Tibial artery (tissue), 4 donors: Measurements from ENCODE around the gene NQO1.
A peak's percentile ranks its signal among the peaks of the same experiment; 100 is the strongest.

ENCODE experiments used
- DNase-seq, 2 donors: peaks; one replicate each; pipeline ENCODE4 v3.0.0-alpha.2; 2019
- H3K27ac ChIP-seq, 2 donors: fragments of 200-600 bp; sonication (generic) in 1 of 2; 1 replicate in 1 of 2; 2 replicates in 1 of 2; pipeline ENCODE4 v1.5.1; 2018 to 2019; ENCODE audit warnings: mild to moderate bottlenecking in 1 of 2
- H3K27me3 ChIP-seq, 2 donors: fragments of 200-600 bp; sonication (generic) in 1 of 2; one replicate each; pipeline versions ENCODE4 v1.5.1 to v1.6.0; 2016 to 2019
- H3K36me3 ChIP-seq, 3 donors: fragments of 200-600 bp; sonication (generic) in 2 of 3; one replicate each; pipeline ENCODE4 v1.5.1; 2016 to 2019; ENCODE audit warnings: mild to moderate bottlenecking in 2 of 3
- H3K4me1 ChIP-seq, 4 donors: fragments of 200-600 bp; sonication (generic) in 2 of 4; 1 replicate in 3 of 4; 2 replicates in 1 of 4; pipeline ENCODE4 v1.5.1; 2016 to 2019
- H3K4me3 ChIP-seq, 2 donors: fragments of 200-600 bp; sonication (generic) in 1 of 2; 1 replicate in 1 of 2; 2 replicates in 1 of 2; pipeline ENCODE4 v1.5.1; 2018 to 2019; ENCODE audit warnings: mild to moderate bottlenecking in 2 of 2
- H3K9me3 ChIP-seq, 3 donors: fragments of 200-600 bp; sonication (generic) in 1 of 3; one replicate each; pipeline ENCODE4 v1.5.1; 2016 to 2019
- intact Hi-C: fragments of 100-400 bp; cut with DNase I; formaldehyde crosslinking; loops from one replicate; pipeline ENCODE4 v1.15.0; 2023; ENCODE audit warnings: low total_unique reads
- TF ChIP-seq, protein P1 (sequence below), 2 experiments: fragments of 200-600 bp in 1 of 2; fragments of 450-650 bp in 1 of 2; IDR thresholded peaks; one replicate each; pipeline ENCODE4 v1.5.1; 2017 to 2019; ENCODE audit warnings: antibody characterized with exemption in 2 of 2, mild to moderate bottlenecking in 1 of 2, moderate library complexity in 1 of 2

NQO1 gene

DNA sequence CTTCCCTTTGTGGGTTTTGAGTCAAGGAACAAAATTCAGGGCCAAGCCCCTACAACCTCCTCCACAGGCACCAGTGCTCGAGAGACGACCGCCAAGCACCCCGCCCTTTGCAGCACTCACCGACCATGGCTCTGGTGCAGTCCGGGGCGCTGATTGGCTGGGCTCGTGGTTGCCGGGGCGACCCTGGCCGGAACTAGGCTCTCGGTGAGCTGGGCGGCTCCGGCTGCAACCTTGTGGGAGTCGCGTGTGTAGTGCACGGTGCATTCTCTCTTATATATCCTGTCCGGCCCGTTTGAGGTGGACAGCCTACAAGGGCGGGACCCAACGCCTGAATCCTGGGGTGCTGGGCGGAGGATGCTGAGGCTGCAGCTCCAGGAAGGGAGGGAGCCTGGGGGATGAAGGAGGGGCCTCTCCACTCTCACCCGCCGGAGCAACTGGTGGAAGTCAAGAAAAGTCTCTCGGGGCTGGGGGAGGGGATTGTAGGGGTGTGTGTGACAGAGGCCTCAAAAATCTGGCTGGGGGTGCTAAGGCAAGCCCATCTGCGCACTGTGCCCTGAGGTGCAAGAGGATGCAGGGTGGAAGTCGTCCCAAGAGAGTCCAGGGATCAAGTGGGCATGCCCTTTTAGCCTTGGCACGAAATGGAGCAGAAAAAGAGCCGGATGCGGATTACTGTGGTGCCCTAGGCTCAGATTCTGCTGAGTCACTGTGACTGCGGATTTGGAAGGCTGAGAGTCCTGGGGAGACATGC lies at the start of gene NQO1:
NQO1 (minus strand) TSS at position 248 of the 748 bp plus-strand sequence; CDS start at position 127, 121 bp downstream.
- DNase-seq, result peak; percentile 91 to 96
- Histone ChIP-seq H3K9me3 (no peaks in the 10 kb centered on the region), H3K27me3 (no peaks in the 10 kb centered on the region), H3K27ac (peak within 1 kb of the TSS; percentile 83 to 84), H3K36me3 (no peaks in the 10 kb centered on the region), H3K4me1 (peaks cover 0 to 38% (median 14%) of the 10 kb centered on the region in 4 donors), H3K4me3 (peak within 1 kb of the TSS; percentile 59 to 64)
- TF ChIP-seq, protein P1, sequence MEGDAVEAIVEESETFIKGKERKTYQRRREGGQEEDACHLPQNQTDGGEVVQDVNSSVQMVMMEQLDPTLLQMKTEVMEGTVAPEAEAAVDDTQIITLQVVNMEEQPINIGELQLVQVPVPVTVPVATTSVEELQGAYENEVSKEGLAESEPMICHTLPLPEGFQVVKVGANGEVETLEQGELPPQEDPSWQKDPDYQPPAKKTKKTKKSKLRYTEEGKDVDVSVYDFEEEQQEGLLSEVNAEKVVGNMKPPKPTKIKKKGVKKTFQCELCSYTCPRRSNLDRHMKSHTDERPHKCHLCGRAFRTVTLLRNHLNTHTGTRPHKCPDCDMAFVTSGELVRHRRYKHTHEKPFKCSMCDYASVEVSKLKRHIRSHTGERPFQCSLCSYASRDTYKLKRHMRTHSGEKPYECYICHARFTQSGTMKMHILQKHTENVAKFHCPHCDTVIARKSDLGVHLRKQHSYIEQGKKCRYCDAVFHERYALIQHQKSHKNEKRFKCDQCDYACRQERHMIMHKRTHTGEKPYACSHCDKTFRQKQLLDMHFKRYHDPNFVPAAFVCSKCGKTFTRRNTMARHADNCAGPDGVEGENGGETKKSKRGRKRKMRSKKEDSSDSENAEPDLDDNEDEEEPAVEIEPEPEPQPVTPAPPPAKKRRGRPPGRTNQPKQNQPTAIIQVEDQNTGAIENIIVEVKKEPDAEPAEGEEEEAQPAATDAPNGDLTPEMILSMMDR (IDR thresholded peaks at IDR 0.05), result no peak
- intact Hi-C loops, result no loop called here

DNA sequence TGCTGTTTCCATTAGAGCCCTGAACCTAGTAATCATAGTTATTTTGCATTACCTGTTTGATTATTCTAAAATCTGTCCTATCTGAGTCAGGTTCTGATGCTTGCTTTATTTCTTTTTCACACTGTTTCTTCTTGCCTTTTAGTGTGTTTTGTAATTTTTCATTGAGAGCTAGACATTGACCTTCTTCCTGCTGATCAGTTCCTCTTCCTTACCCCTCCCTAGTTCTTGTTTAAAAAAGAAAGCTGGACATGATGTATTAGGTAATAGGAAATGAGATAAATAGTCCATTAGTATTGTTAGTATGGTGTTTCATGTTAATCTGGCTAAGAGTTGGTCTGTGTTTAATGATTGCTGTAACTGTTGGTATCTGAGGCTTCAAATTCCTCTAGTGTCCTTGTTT lies 49.2 kb upstream of the NQO1 start:
- Histone ChIP-seq H3K27ac (no peak overlapping the region), H3K4me1 (peaks cover 0 to 3% (median 0%) of the 10 kb centered on the region in 4 donors), H3K36me3 (no peaks in the 10 kb centered on the region), H3K4me3 (no peak overlapping the region), H3K27me3 (no peaks in the 10 kb centered on the region), H3K9me3 (peaks cover 0 to 11% (median 2%) of the 10 kb centered on the region in 3 donors)
- TF ChIP-seq, protein P1 (IDR thresholded peaks at IDR 0.05), result no peak
- DNase-seq, result no peak
- intact Hi-C loops, result no loop called here

DNA sequence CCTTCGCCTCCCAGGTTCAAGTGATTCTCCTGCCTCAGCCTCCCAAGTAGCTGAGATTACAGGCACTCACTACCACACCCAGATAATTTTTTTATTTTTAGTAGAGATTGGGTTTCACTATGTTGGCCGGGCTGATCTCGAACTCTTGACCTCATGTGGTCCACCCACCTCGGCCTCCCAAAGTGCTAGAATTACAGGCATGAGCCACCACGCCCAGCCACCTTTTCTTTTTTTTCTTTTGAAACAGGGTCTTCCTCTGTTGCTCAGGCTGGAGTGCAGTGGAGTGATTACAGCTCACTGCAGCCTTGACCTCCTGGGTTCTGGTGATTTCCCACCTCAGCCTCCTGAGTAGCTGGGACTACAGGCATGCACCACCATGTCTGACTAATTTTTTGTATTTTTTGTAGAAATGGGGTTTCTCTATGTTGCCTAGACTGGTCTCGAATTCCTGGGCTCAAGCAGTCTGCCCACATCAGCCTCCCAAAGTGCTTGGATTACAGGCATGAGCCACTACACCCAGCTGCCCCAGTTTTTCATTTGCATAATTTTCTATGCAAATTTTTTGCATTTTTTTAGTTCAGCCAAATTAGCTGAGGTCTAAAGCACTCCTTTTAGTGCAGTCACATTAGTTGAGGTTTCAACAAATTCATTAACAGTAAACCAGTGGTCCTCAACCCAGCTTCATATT lies 47.0 kb upstream of the NQO1 start:
- intact Hi-C loops, result no loop called here

DNA sequence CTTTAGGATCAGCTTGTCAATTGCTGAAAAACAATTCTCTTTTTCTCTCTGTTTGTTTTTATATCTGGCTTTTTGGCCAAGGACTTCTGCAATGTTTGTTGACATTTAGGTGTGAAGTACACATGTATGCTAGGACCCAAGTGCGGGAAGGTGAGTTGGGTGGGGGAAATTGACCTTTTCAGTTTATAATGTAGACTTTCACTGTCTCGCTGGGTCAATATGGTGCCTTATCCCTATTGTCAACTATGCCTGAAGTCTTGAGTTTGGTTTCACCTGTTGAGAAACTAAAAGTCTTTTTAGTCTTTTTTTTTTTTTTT lies 45.2 kb upstream of the NQO1 start:
- Histone ChIP-seq H3K36me3 (no peaks in the 10 kb centered on the region), H3K27ac (no peak overlapping the region), H3K27me3 (no peaks in the 10 kb centered on the region), H3K9me3 (peaks cover 0 to 11% (median 2%) of the 10 kb centered on the region in 3 donors), H3K4me3 (no peak overlapping the region), H3K4me1 (peaks cover 0 to 3% (median 0%) of the 10 kb centered on the region in 4 donors)
- TF ChIP-seq, protein P1 (IDR thresholded peaks at IDR 0.05), result no peak
- DNase-seq, result no peak
- intact Hi-C loops, result no loop called here

More for the DNA sequence above, 47.0 kb upstream of the NQO1 start:
- TF ChIP-seq, protein P1 (IDR thresholded peaks at IDR 0.05), result no peak
- no peak overlapping the region for H3K4me3 ChIP-seq
- no peaks in the 10 kb centered on the region for H3K27me3 ChIP-seq
- H3K4me1 ChIP-seq, result peaks cover 0 to 3% (median 0%) of the 10 kb centered on the region in 4 donors
- no peaks in the 10 kb centered on the region for H3K36me3 ChIP-seq
- peaks cover 0 to 11% (median 2%) of the 10 kb centered on the region in 3 donors for H3K9me3 ChIP-seq
- no peak for DNase-seq
- H3K27ac ChIP-seq, result no peak overlapping the region

DNA sequence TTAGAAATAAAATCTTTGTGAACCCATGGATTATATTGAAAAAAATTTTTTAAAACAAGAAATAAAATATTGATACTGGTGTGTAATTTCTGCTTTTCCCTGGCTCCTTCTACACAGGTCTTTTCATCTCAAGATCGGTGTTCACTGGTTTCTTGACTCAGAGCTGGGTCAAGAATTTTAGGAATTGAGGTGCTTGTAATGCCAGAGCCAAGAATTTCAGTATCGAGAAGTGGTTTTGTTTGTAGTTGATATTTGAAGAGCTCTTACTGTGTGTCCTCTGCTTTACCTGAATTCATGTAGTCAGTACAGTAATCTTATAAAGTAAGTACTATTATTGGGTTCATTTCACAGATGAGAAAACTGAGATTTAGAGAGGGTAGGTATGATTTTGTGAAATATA lies 43.0 kb upstream of the NQO1 start:
- Histone ChIP-seq H3K27ac (no peak overlapping the region), H3K27me3 (no peaks in the 10 kb centered on the region), H3K36me3 (no peaks in the 10 kb centered on the region), H3K4me3 (no peak overlapping the region), H3K9me3 (no peaks in the 10 kb centered on the region), H3K4me1 (peaks cover 0 to 3% (median 0%) of the 10 kb centered on the region in 4 donors)
- TF ChIP-seq, protein P1 (IDR thresholded peaks at IDR 0.05), result no peak
- intact Hi-C loops, result no loop called here
- DNase-seq, result no peak
